PC-9 (cell line): ENCODE data around the gene ZNF443.

Experiments used
- CTCF ChIP-seq: fragments of 200-600 bp; sonication (generic); conservative IDR thresholded peaks from 2 replicates; pipeline ENCODE4 v1.6.1; 2017; ENCODE audit warnings: mixed run types, antibody characterized with exemption, mild to moderate bottlenecking, moderate library complexity
- EZH2 ChIP-seq: fragments of 200-600 bp; sonication (generic); IDR thresholded peaks from 2 replicates; pipeline ENCODE4 v1.8.0; 2017; ENCODE audit warnings: antibody characterized with exemption, low read depth

GRCh38 chr19:12485571-12485970 is 44.8 kb upstream of the ZNF443 start:
- no peak for TF ChIP-seq EZH2
- no peak for TF ChIP-seq CTCF
